ENCODE data around the gene CWC25.
"Not testable (repeated sequence)": the region's sequence is repeated elsewhere in the genome, so short reads cannot be mapped to it uniquely, and the experiment has no call there.

CWC25 gene

DNA sequence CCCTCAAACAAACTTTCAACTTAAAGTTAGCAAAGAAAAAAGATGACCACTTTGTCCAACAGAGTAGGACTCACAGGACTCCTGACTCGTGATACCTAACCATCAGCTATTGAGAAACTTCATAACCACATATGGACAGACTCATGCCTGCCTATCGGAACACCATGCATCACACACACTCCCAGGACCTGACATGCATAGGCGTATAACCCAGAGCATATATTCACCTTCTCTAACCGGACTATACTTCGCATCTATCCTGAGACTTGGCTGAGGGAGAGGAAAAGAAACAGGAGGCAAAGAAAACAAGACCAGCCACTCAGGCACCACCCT is 28.0 kb downstream of the CWC25 start:
- TF ChIP-seq, protein P1, sequence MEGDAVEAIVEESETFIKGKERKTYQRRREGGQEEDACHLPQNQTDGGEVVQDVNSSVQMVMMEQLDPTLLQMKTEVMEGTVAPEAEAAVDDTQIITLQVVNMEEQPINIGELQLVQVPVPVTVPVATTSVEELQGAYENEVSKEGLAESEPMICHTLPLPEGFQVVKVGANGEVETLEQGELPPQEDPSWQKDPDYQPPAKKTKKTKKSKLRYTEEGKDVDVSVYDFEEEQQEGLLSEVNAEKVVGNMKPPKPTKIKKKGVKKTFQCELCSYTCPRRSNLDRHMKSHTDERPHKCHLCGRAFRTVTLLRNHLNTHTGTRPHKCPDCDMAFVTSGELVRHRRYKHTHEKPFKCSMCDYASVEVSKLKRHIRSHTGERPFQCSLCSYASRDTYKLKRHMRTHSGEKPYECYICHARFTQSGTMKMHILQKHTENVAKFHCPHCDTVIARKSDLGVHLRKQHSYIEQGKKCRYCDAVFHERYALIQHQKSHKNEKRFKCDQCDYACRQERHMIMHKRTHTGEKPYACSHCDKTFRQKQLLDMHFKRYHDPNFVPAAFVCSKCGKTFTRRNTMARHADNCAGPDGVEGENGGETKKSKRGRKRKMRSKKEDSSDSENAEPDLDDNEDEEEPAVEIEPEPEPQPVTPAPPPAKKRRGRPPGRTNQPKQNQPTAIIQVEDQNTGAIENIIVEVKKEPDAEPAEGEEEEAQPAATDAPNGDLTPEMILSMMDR (IDR thresholded peaks at IDR 0.05; ENCODE audit: borderline replicate concordance, control extremely low read depth, extremely low read depth, insufficient read depth, missing control alignments), result no peak
- no peak for DNase-seq (ENCODE audit: low spot score)
- in situ Hi-C loops (cut with MboI; ENCODE audit: low sequenced_read_pairs, unreplicated experiment), result no loop called here

DNA sequence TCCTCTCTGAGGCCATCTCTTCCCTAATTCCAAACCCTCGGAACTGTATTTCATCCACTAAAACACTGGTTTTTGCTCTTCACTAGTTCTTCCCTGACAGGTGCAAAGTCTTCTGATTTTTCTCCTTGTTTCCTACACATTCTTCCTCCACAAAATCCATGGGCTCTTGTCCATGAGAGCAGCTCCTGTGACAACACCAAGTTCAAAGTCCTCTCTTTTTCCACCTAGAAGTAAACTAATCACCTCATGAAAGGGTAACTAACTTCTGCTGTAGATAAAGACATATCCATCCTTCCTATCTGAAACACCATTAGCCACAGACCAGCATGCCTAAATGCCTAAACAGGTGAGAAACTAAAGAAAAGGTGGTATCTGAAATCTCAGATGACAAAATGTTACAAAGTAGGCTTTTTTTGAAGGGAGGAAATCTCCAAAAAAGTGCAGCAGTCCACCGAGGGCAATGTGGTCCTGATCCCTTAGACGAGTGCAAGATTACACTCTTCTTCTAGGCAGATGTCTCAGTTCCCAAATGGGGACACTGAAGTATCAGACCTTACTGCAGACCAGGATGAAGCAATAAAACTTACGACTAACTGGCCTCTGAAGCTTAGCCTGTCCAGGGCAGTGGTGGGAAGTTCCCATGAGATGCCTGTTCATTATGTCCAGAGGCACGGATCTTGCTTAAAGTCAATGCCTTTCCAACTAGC is 28.5 kb downstream of the CWC25 start:
- DNase-seq (ENCODE audit: low spot score), result no peak
- TF ChIP-seq, protein P1 (IDR thresholded peaks at IDR 0.05; ENCODE audit: borderline replicate concordance, control extremely low read depth, extremely low read depth, insufficient read depth, missing control alignments), result no peak
- in situ Hi-C loops (cut with MboI; ENCODE audit: low sequenced_read_pairs, unreplicated experiment), result no loop called here

DNA sequence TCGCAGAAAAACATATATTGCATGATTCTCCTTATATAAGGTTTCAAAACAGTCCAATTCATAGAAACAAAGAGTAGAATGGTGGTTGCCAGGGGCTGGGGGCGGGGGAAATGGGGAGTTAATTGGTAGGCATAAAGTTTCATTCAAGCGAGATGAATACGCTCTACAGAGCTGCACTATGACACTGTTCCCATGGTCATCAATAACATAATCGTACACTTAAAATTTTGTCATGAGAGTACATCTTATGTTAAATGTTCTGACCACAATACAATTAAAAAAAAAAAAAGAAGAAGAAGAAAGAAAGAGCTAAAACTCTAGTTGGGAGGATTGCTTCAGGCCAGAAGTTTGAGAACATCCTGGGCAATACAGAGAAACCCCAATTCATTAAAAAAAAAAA is 30.9 kb downstream of the CWC25 start:
- TF ChIP-seq, protein P1 (IDR thresholded peaks at IDR 0.05; ENCODE audit: borderline replicate concordance, control extremely low read depth, extremely low read depth, insufficient read depth, missing control alignments), result no peak
- in situ Hi-C loops (cut with MboI; ENCODE audit: low sequenced_read_pairs, unreplicated experiment), result no loop called here
- no peak for DNase-seq (ENCODE audit: low spot score)

DNA sequence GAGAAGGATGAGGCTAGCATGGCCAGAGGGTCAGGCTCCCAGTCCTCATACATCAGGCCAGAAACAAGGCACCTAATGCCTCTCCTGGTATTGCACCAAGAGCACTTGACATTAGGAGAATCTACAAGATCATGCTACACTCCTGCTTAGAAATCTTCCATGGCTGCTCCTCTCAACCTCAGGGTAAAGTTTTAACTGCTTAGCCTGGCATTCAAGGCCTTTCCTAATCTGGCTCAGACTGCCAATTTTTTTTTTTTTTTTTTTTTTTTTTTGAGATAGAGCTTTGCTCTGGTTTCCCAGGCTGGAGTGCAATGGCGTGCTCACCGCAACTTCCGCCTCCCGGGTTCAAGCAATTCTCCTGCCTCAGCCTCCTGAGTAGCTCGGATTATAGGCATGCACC is 34.0 kb downstream of the CWC25 start:
- TF ChIP-seq, protein P1 (IDR thresholded peaks at IDR 0.05; ENCODE audit: borderline replicate concordance, control extremely low read depth, extremely low read depth, insufficient read depth, missing control alignments), result no peak
- DNase-seq (ENCODE audit: low spot score), result no peak
- in situ Hi-C loops (cut with MboI; ENCODE audit: low sequenced_read_pairs, unreplicated experiment), result no loop called here

DNA sequence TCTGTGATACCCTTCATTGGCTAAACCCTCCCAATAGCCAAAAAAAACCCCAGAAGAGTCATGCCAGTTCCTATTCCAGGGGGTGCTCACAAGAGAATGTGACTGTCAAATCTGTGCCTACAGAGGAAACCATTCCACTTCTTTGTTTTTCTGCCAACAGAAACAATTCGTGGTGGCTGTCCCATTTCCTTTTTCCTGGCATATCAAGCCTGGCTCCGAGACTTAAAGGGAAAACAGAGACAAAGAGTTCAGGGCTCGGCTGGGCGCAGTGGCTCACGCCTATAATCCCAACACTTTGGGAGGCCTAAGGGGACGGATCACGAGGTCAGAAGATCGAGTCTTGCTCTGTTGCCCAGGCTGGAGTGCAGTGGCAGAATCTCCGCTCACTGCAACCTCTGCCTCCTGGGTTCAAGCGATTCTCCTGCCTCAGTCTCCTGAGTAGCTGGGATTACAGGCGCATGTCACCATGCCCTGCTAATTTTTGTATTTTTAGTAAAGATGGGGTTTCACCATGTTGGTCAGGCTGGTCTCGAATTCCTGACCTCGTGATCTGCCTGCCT is 34.9 kb downstream of the CWC25 start:
- DNase-seq (ENCODE audit: low spot score); in situ Hi-C loops (cut with MboI; ENCODE audit: low sequenced_read_pairs, unreplicated experiment): not testable (repeated sequence)

DNA sequence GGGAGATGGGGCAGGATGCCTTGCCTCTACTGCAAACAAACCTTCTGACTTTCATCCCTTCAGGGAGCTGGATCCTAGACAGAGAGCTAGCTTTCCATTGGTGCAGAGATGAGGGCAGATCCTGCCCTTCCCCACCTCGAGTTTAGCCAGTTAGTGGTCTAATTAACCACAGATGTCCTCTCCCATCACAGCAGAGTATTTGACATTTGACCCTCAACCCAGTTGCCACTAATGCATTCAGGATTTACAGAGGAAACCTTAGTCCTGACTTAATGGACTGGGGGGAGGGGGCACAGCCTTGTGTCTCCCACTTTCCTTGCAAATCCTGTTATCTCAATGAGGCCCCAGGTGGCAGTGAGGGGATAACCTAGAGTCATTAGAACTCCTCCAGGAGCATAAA is 35.9 kb downstream of the CWC25 start:
- in situ Hi-C loops (cut with MboI; ENCODE audit: low sequenced_read_pairs, unreplicated experiment), result no loop called here
- DNase-seq (ENCODE audit: low spot score), result no peak
- TF ChIP-seq, protein P1 (IDR thresholded peaks at IDR 0.05; ENCODE audit: borderline replicate concordance, control extremely low read depth, extremely low read depth, insufficient read depth, missing control alignments), result no peak

DNA sequence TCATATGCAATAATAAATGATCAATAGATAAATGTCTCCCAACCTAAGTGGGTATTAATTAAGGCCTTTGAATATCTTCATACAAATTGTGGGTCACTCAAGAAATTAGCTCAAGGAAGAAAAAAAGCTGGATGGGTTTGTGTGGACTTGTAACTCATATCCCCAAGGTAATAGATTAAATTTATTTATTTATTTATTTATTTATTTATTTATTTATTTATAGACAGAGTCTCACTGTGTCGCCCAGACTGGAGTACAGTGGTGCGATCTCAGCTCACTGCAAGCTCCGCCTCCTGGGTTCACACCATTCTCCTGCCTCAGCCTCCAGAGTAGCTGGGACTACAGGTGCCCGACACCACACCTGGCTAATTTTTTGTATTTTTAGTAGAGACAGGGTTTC is 37.1 kb downstream of the CWC25 start:
- DNase-seq (ENCODE audit: low spot score); in situ Hi-C loops (cut with MboI; ENCODE audit: low sequenced_read_pairs, unreplicated experiment): not testable (repeated sequence)

DNA sequence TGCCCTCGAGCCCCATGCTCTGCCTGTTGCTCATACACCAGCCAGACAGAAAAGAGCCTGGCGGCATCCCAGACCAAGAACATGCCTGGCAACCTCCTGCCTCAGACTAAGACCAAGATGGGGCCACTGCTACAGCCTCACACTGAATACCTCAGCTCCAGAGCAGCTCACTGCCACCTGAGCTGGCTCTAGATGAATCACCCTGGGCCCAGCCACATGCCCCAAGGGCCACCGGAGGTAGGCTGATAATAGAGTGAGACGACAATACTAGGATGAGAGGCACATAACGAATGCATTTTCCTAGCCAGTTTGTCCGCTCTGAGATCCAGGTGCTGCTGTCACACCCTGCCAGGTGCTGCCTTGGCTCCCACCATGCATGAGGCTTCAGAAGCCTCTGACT is 38.7 kb downstream of the CWC25 start:
- in situ Hi-C loops (cut with MboI; ENCODE audit: low sequenced_read_pairs, unreplicated experiment), result no loop called here
- TF ChIP-seq, protein P1 (IDR thresholded peaks at IDR 0.05; ENCODE audit: borderline replicate concordance, control extremely low read depth, extremely low read depth, insufficient read depth, missing control alignments), result no peak
- no peak for DNase-seq (ENCODE audit: low spot score)
